ENCODE results near the gene SERPINA1. TPM values are rescaled to one million over a fixed set of nuclear protein-coding genes. Genes with fewer than 3 reads are reported as not detected.

The SERPINA1 gene
- total and polyA plus RNA-seq, 2 donors from 2014 or later = 1,861 to 2,184 TPM

DNA sequence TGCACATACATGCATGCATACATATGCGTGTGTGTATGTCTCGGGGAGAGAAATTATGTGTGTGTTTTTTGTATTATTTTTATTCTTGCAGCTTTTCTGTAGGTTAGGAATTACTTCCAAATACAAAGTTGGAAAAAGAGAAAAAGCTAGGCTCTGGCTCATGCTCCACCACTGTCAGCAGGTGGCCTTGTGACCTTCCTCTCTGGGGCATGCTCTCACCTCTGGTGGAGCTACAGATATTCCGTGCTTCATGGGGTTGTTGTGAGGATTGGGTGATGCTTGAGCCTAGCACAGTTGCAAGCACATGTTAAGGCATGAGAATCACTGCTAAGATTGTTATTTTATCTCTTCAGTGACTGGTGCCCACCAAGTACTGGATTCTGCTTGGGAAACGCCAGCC is 58.5 kb downstream of the SERPINA1 start:
- Histone ChIP-seq H3K9me3 (ENCODE audit: control insufficient read depth in 2 of 3, insufficient read depth in 1 of 3, low read length in 3 of 3) (no peaks in the 10 kb centered on the region), H3K27me3 (ENCODE audit: control insufficient read depth, insufficient read depth, low read length) (no peaks in the 10 kb centered on the region), H3K27ac (ENCODE audit: low read depth in 2 of 2, low read length in 2 of 2) (no peak overlapping the region), H3K9ac (ENCODE audit: low read length in 3 of 3) (no peak overlapping the region), H3K36me3 (ENCODE audit: control insufficient read depth in 2 of 3, insufficient read depth in 3 of 3, low read length in 3 of 3) (no peaks in the 10 kb centered on the region), H3K4me3 (ENCODE audit: low read length in 3 of 3) (no peak overlapping the region), H3K4me1 (ENCODE audit: control insufficient read depth in 2 of 3, insufficient read depth in 2 of 3, low read depth in 1 of 3, low read length in 3 of 3) (no peaks in the 10 kb centered on the region)
- intact Hi-C loops (cut with DNase I) = no loop called here
- TF ChIP-seq, protein P1, sequence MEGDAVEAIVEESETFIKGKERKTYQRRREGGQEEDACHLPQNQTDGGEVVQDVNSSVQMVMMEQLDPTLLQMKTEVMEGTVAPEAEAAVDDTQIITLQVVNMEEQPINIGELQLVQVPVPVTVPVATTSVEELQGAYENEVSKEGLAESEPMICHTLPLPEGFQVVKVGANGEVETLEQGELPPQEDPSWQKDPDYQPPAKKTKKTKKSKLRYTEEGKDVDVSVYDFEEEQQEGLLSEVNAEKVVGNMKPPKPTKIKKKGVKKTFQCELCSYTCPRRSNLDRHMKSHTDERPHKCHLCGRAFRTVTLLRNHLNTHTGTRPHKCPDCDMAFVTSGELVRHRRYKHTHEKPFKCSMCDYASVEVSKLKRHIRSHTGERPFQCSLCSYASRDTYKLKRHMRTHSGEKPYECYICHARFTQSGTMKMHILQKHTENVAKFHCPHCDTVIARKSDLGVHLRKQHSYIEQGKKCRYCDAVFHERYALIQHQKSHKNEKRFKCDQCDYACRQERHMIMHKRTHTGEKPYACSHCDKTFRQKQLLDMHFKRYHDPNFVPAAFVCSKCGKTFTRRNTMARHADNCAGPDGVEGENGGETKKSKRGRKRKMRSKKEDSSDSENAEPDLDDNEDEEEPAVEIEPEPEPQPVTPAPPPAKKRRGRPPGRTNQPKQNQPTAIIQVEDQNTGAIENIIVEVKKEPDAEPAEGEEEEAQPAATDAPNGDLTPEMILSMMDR (IDR thresholded peaks at IDR 0.05; ENCODE audit: borderline replicate concordance, extremely low read depth, insufficient read depth) = no peak
- FAIRE-seq (no peak), DNase-seq (no peak)

DNA sequence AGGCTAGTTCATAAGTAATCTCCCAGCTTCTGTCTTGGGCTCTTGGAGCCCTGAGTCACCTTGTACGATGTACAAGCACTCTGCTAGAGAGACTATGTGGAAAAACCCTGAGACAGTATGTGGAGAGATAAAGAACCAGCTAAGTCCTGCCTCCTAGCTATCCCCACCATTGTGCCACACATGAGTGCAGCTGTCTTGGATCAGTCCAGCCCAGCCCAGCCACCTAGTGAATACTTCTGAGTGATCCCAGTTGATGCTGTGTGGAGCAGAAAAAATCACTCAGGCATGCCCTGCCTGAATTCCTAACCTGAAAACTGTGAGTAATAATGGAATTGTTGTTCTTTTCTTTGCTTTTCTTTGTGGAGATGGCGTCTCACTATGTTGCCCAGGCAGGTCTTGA is 60.2 kb downstream of the SERPINA1 start:
- no peak overlapping the region for H3K27ac ChIP-seq (ENCODE audit: low read depth in 2 of 2, low read length in 2 of 2)
- DNase-seq (no peak), FAIRE-seq (no peak)
- intact Hi-C loops (cut with DNase I) = no loop called here
- H3K4me1 ChIP-seq (ENCODE audit: control insufficient read depth in 2 of 3, insufficient read depth in 2 of 3, low read depth in 1 of 3, low read length in 3 of 3) = peaks cover 0 to 5% (median 0%) of the 10 kb centered on the region in 3 donors
- TF ChIP-seq, protein P1 (IDR thresholded peaks at IDR 0.05; ENCODE audit: borderline replicate concordance, extremely low read depth, insufficient read depth) = no peak
- H3K4me3 ChIP-seq (ENCODE audit: low read length in 3 of 3) = no peak overlapping the region
- H3K9ac ChIP-seq (ENCODE audit: low read length in 3 of 3) = no peak overlapping the region
- H3K27me3 ChIP-seq (ENCODE audit: control insufficient read depth, insufficient read depth, low read length) = no peaks in the 10 kb centered on the region
- H3K9me3 ChIP-seq (ENCODE audit: control insufficient read depth in 2 of 3, insufficient read depth in 1 of 3, low read length in 3 of 3) = no peaks in the 10 kb centered on the region
- H3K36me3 ChIP-seq (ENCODE audit: control insufficient read depth in 2 of 3, insufficient read depth in 3 of 3, low read length in 3 of 3) = no peaks in the 10 kb centered on the region

Other genes starting within 250 kb of the SERPINA1 start
- 0.47 TPM for gene PPP4R4, start 214.3 kb downstream of the SERPINA1 start, total RNA-seq
- gene PPP4R4, start 214.3 kb downstream of the SERPINA1 start, polyA plus RNA-seq (ENCODE audit: insufficient read depth, low read depth, low replicate concordance) = not detected
- not detected for gene SERPINA10, start 95.3 kb downstream of the SERPINA1 start, total RNA-seq
- gene SERPINA10, start 95.3 kb downstream of the SERPINA1 start, polyA plus RNA-seq (ENCODE audit: insufficient read depth, low read depth, low replicate concordance) = not detected
- gene SERPINA6, start 65.3 kb downstream of the SERPINA1 start, total RNA-seq = 1.7 TPM
- 12.9 TPM for gene SERPINA6, start 65.3 kb downstream of the SERPINA1 start, polyA plus RNA-seq (ENCODE audit: insufficient read depth, low read depth, low replicate concordance)
- not detected for gene SERPINA2, start 21.9 kb downstream of the SERPINA1 start, total RNA-seq
- not detected for gene SERPINA2, start 21.9 kb downstream of the SERPINA1 start, polyA plus RNA-seq (ENCODE audit: insufficient read depth, low read depth, low replicate concordance)
- not detected for gene SERPINA11, start 64.2 kb upstream of the SERPINA1 start, total RNA-seq
- not detected for gene SERPINA11, start 64.2 kb upstream of the SERPINA1 start, polyA plus RNA-seq (ENCODE audit: insufficient read depth, low read depth, low replicate concordance)
- gene SERPINA9, start 87.6 kb upstream of the SERPINA1 start, total RNA-seq = not detected
- gene SERPINA9, start 87.6 kb upstream of the SERPINA1 start, polyA plus RNA-seq (ENCODE audit: insufficient read depth, low read depth, low replicate concordance) = not detected
- not detected for gene SERPINA12, start 120.9 kb upstream of the SERPINA1 start, total RNA-seq
- not detected for gene SERPINA12, start 120.9 kb upstream of the SERPINA1 start, polyA plus RNA-seq (ENCODE audit: insufficient read depth, low read depth, low replicate concordance)
- gene SERPINA4, start 172.8 kb upstream of the SERPINA1 start, total RNA-seq = 6.1 TPM
- 28.3 TPM for gene SERPINA4, start 172.8 kb upstream of the SERPINA1 start, polyA plus RNA-seq (ENCODE audit: insufficient read depth, low read depth, low replicate concordance)
- 85.1 TPM for gene SERPINA5, start 192.8 kb upstream of the SERPINA1 start, total RNA-seq
- gene SERPINA5, start 192.8 kb upstream of the SERPINA1 start, polyA plus RNA-seq (ENCODE audit: insufficient read depth, low read depth, low replicate concordance) = 522 TPM
- 1,762 TPM for gene SERPINA3, start 223.8 kb upstream of the SERPINA1 start, total RNA-seq
- gene SERPINA3, start 223.8 kb upstream of the SERPINA1 start, polyA plus RNA-seq (ENCODE audit: insufficient read depth, low read depth, low replicate concordance) = 786 TPM